Endothelial cell of umbilical vein (primary cell): Measurements from ENCODE around the gene TRPM7. TPM values are rescaled to one million over a fixed set of nuclear protein-coding genes. Genes with fewer than 3 reads are reported as not detected.

Experiments used
- BruUV-seq: library from RNA; stranded (reverse); fragments of 400-500 nt; replicated peaks from 2 replicates; lab custom pipeline; 2021; lab: Mats Ljungman, UMichigan
- CTCF ChIA-PET: fragments of 300-600, 350-600 bp; sonication (Branson Sonifier 250); formaldehyde crosslinking; loops from one replicate; lab custom pipeline; 2021; ENCODE audit warnings: antibody characterized with exemption, inconsistent platforms; lab: Charles Lee
- POLR2A ChIA-PET: fragments of 300-600, 350-600 bp; sonication (Branson Sonifier 250); formaldehyde crosslinking; loops from one replicate; lab custom pipeline; 2021; ENCODE audit warnings: antibody characterized with exemption, inconsistent platforms; lab: Charles Lee
- DNase-seq: peaks from one replicate; pipeline ENCODE4 v3.0.0-alpha.2; 2011; ENCODE audit warnings: low read depth, low spot score
- FAIRE-seq: peaks from 2 replicates; lab custom pipeline; 2011; peaks lifted over from hg19 to GRCh38; lab: Jason Lieb, UNC
- H2AFZ ChIP-seq: 2 replicates; pipeline ENCODE4 v1.6.0; 2012; ENCODE audit warnings: low read depth, low read length, control low read depth, inconsistent platforms
- H3K27ac ChIP-seq: 2 replicates; pipeline ENCODE4 v1.5.1; 2011; ENCODE audit warnings: low read depth, mild to moderate bottlenecking, control low read depth, low read length, moderate library complexity; ENCODE audit not compliant: insufficient read depth
- H3K27me3 ChIP-seq, 2 experiments: 2 replicates each; pipeline versions ENCODE4 v1.6.0 to v1.6.1; 2011; ENCODE audit warnings: low read length in 2 of 2, mixed read lengths in 1 of 2; ENCODE audit not compliant: control insufficient read depth in 2 of 2, insufficient read depth in 2 of 2
- H3K36me3 ChIP-seq, 2 experiments: 2 replicates in 1 of 2; 3 replicates in 1 of 2; pipeline ENCODE4 v1.5.1; 2011; ENCODE audit warnings: low read length in 2 of 2, mild to moderate bottlenecking in 1 of 2, moderate library complexity in 1 of 2; ENCODE audit not compliant: control insufficient read depth in 2 of 2, insufficient read depth in 2 of 2; ENCODE audit errors: extremely low read depth in 1 of 2
- H3K4me1 ChIP-seq: 3 replicates; pipeline ENCODE4 v1.5.1; 2011; ENCODE audit warnings: mild to moderate bottlenecking, low read length; ENCODE audit not compliant: control insufficient read depth, insufficient read depth; ENCODE audit errors: extremely low read depth
- H3K4me2 ChIP-seq: 2 replicates; pipeline ENCODE4 v1.6.1; 2011; ENCODE audit warnings: low read length, control low read depth, mixed read lengths; ENCODE audit not compliant: insufficient read depth
- H3K4me3 ChIP-seq, 3 experiments: fragments of 200-600 bp in 1 of 3; sonication (generic), shearing (Covaris generic) in 1 of 3; replicated peaks in 1 of 3; 2 replicates each; pipeline ENCODE4 v1.5.1; 2011 to 2016; ENCODE audit warnings: control low read depth in 3 of 3, low read length in 3 of 3, mild to moderate bottlenecking in 2 of 3, inconsistent platforms in 1 of 3, low read depth in 1 of 3, moderate library complexity in 1 of 3; ENCODE audit not compliant: insufficient read depth in 1 of 3
- H3K79me2 ChIP-seq: 2 replicates; pipeline ENCODE4 v1.6.0; 2012; ENCODE audit warnings: low read length, inconsistent platforms; ENCODE audit not compliant: control insufficient read depth, insufficient read depth
- H3K9ac ChIP-seq: replicated peaks from 2 replicates; pipeline ENCODE3; 2011; ENCODE audit warnings: low read length, control low read depth; ENCODE audit not compliant: insufficient read depth; ENCODE audit errors: extremely low read depth
- H3K9me1 ChIP-seq: replicated peaks from 3 replicates; pipeline ENCODE4 v1.6.0; 2011; ENCODE audit warnings: mild to moderate bottlenecking, low read length; ENCODE audit not compliant: control insufficient read depth, insufficient read depth; ENCODE audit errors: extremely low read depth
- H3K9me3 ChIP-seq: replicated peaks from 2 replicates; pipeline ENCODE4 v1.5.1; 2012; ENCODE audit warnings: low read length, inconsistent platforms; ENCODE audit not compliant: control insufficient read depth, insufficient read depth
- H4K20me1 ChIP-seq: replicated peaks from 2 replicates; pipeline ENCODE3; 2011; ENCODE audit warnings: mild to moderate bottlenecking, low read length; ENCODE audit not compliant: control insufficient read depth, insufficient read depth; ENCODE audit errors: extremely low read depth
- EZH2 ChIP-seq: IDR thresholded peaks from 2 replicates; pipeline ENCODE4 v1.6.1; 2012; ENCODE audit warnings: borderline replicate concordance, low read depth, mild to moderate bottlenecking, moderate library complexity, low read length, inconsistent platforms; ENCODE audit not compliant: severe bottlenecking
- FOS ChIP-seq: IDR thresholded peaks from 2 replicates; pipeline ENCODE4 v1.6.1; 2011; ENCODE audit warnings: mild to moderate bottlenecking, low read length, moderate library complexity, borderline replicate concordance; ENCODE audit not compliant: insufficient read depth
- GATA2 ChIP-seq: IDR thresholded peaks from 2 replicates; pipeline ENCODE4 v1.7.0; 2011; ENCODE audit warnings: low read depth, mild to moderate bottlenecking, moderate library complexity, mixed read lengths, low read length; ENCODE audit not compliant: insufficient read length, insufficient read depth
- JUN ChIP-seq: IDR thresholded peaks from 2 replicates; pipeline ENCODE4 v1.6.1; 2011; ENCODE audit warnings: borderline replicate concordance, low read depth; ENCODE audit not compliant: insufficient read length, insufficient read depth
- MAX ChIP-seq: IDR thresholded peaks from 2 replicates; pipeline ENCODE4 v1.6.1; 2011; ENCODE audit not compliant: insufficient read depth, insufficient read length
- MYC ChIP-seq: IDR thresholded peaks from one replicate; pipeline ENCODE4 v1.6.1; 2011; ENCODE audit warnings: mild to moderate bottlenecking, low read depth, low read length
- POLR2A ChIP-seq: IDR thresholded peaks from 2 replicates; pipeline ENCODE4 v1.6.1; 2012; ENCODE audit warnings: low read depth, mild to moderate bottlenecking, control low read depth, low read length
- POLR2AphosphoS5 ChIP-seq: IDR thresholded peaks from 2 replicates; pipeline ENCODE4 v1.6.1; 2012; ENCODE audit warnings: low read depth, mild to moderate bottlenecking, control low read depth, low read length, moderate library complexity; ENCODE audit not compliant: insufficient read depth
- dilution Hi-C: fragments of 300-500 bp; cut with MboI; formaldehyde crosslinking; loops from one replicate; pipeline ENCODE4 v1.15.0; 2019; ENCODE audit warnings: low sequenced_read_pairs; ENCODE audit not compliant: extremely low pct_ligation_motif_present
- intact Hi-C: fragments of 100-400 bp; cut with micrococcal nuclease; formaldehyde crosslinking; loops from one replicate; pipeline ENCODE4 v1.10.0; 2022
- polyA plus RNA-seq, 4 experiments: library from polyadenylated mRNA; depleted of rRNA in 3 of 4; stranded (reverse) in 3 of 4; unstranded in 1 of 4; fragments of >200 nt; gene quantifications; 2 replicates each; pipeline versions ENCODE4 v1.2.1 to v1.2.3, GENCODE V29; 2011 to 2012; ENCODE audit warnings: missing spikeins in 1 of 4
- small RNA-seq: library from RNA; depleted of rRNA; stranded (forward); fragments of <200 nt; gene quantifications from one replicate; pipeline ENCODE3, GENCODE V24; 2012; ENCODE audit warnings: low replicate concordance, low read depth; ENCODE audit not compliant: insufficient read depth, insufficient read length
- total RNA-seq: library from RNA; stranded (reverse); gene quantifications from 2 replicates; pipeline ENCODE4 v1.2.3, GENCODE V29; 2021
- TF ChIP-seq, protein P1 (sequence below), 2 donors: IDR thresholded peaks; 1 replicate in 1 of 2; 2 replicates in 1 of 2; pipeline ENCODE4 v1.5.1; 2011; ENCODE audit warnings: low read length in 2 of 2, mild to moderate bottlenecking in 2 of 2, moderate library complexity in 2 of 2, control low read depth in 1 of 2, inconsistent platforms in 1 of 2, low read depth in 1 of 2; ENCODE audit not compliant: insufficient read depth in 1 of 2; ENCODE audit errors: extremely low read depth in 1 of 2

TRPM7 gene
- total and polyA plus RNA-seq, 2 donors (not counting 3 experiments of a cell fraction or from before 2014, with no cell fraction given), result 6.4 to 34.8 TPM

GRCh38 chr15:50513001-50513400 lies 173.6 kb downstream of the TRPM7 start:
- intact Hi-C loops (no loop called here), dilution Hi-C loops (no loop called here)
- ChIA-PET POLR2A (no interaction called here), CTCF (no interaction called here)
- Histone ChIP-seq H3K79me2 (no peaks in the 10 kb centered on the region), H3K27me3 (no peaks in the 10 kb centered on the region), H3K9ac (no peak overlapping the region), H2AFZ (no peak overlapping the region), H4K20me1 (no peaks in the 10 kb centered on the region), H3K9me3 (no peaks in the 10 kb centered on the region), H3K4me1 (no peaks in the 10 kb centered on the region), H3K36me3 (no peaks in the 10 kb centered on the region), H3K4me3 (no peak overlapping the region), H3K4me2 (no peak overlapping the region), H3K9me1 (no peaks in the 10 kb centered on the region), H3K27ac (no peak overlapping the region)
- BruUV-seq, result no TSS peak
- TF ChIP-seq GATA2 (no peak), MYC (no peak), MAX (no peak), JUN (no peak), POLR2AphosphoS5 (no peak), POLR2A (no peak), FOS (no peak), EZH2 (no peak)
- TF ChIP-seq, protein P1, sequence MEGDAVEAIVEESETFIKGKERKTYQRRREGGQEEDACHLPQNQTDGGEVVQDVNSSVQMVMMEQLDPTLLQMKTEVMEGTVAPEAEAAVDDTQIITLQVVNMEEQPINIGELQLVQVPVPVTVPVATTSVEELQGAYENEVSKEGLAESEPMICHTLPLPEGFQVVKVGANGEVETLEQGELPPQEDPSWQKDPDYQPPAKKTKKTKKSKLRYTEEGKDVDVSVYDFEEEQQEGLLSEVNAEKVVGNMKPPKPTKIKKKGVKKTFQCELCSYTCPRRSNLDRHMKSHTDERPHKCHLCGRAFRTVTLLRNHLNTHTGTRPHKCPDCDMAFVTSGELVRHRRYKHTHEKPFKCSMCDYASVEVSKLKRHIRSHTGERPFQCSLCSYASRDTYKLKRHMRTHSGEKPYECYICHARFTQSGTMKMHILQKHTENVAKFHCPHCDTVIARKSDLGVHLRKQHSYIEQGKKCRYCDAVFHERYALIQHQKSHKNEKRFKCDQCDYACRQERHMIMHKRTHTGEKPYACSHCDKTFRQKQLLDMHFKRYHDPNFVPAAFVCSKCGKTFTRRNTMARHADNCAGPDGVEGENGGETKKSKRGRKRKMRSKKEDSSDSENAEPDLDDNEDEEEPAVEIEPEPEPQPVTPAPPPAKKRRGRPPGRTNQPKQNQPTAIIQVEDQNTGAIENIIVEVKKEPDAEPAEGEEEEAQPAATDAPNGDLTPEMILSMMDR (IDR thresholded peaks at IDR 0.05; ENCODE audit: extremely low read depth in 1 of 2, insufficient read depth in 1 of 2, low read depth in 1 of 2, low read length in 2 of 2), result no peak
- DNase-seq (no peak), FAIRE-seq (no peak)

Small RNA genes within 50 kb of the gene (small RNA-seq; reads per million reads assigned to genes)
- not detected for gene RN7SL354P

Other genes with a start within 250 kb of the TRPM7 start
- not detected in 2 replicates for gene USP50, start 140.1 kb downstream of the TRPM7 start, total RNA-seq
- not detected in 2 replicates for gene USP50, start 140.1 kb downstream of the TRPM7 start, polyA plus RNA-seq
- 80.1 and 88.7 TPM in 2 replicates for gene SPPL2A, start 78.9 kb upstream of the TRPM7 start, total RNA-seq
- 38.8 and 38.9 TPM in 2 replicates for gene SPPL2A, start 78.9 kb upstream of the TRPM7 start, polyA plus RNA-seq
- 9.8 and 10.1 TPM in 2 replicates for gene AP4E1, start 221.9 kb upstream of the TRPM7 start, total RNA-seq
- gene AP4E1, start 221.9 kb upstream of the TRPM7 start, polyA plus RNA-seq, result 0.96 and 1.6 TPM in 2 replicates